GM23248 (cell line): ENCODE measurements around the gene RAB6A.

ENCODE experiments used
- EZH2 ChIP-seq: fragments of 200-600 bp; sonication (generic); IDR thresholded peaks from 2 replicates; pipeline ENCODE4 v1.6.1; 2018; ENCODE audit warnings: antibody characterized with exemption, mild to moderate bottlenecking; ENCODE audit not compliant: insufficient read depth, poor library complexity, severe bottlenecking
- EZH2phosphoT487 ChIP-seq: fragments of 200-600 bp; sonication (generic); IDR thresholded peaks from 2 replicates; pipeline ENCODE4 v1.6.1; 2018; ENCODE audit warnings: antibody characterized with exemption, moderate library complexity, mild to moderate bottlenecking, low read depth; ENCODE audit not compliant: insufficient read depth

- TF ChIP-seq EZH2 (no peak), EZH2phosphoT487 (no peak)
Measured at GRCh38 chr11:73647459-73648100, 113.3 kb downstream of the RAB6A start.
